GM21526 (cell line): ENCODE data around the gene ATG5.

Experiments
- ATAC-seq: cut with Tn5 transposase; IDR thresholded peaks from one replicate; pipeline ENCODE4 v1.9.1; 2021; ENCODE audit warnings: moderate library complexity; ENCODE audit not compliant: unreplicated experiment, low FRiP score

Gene ATG5

DNA sequence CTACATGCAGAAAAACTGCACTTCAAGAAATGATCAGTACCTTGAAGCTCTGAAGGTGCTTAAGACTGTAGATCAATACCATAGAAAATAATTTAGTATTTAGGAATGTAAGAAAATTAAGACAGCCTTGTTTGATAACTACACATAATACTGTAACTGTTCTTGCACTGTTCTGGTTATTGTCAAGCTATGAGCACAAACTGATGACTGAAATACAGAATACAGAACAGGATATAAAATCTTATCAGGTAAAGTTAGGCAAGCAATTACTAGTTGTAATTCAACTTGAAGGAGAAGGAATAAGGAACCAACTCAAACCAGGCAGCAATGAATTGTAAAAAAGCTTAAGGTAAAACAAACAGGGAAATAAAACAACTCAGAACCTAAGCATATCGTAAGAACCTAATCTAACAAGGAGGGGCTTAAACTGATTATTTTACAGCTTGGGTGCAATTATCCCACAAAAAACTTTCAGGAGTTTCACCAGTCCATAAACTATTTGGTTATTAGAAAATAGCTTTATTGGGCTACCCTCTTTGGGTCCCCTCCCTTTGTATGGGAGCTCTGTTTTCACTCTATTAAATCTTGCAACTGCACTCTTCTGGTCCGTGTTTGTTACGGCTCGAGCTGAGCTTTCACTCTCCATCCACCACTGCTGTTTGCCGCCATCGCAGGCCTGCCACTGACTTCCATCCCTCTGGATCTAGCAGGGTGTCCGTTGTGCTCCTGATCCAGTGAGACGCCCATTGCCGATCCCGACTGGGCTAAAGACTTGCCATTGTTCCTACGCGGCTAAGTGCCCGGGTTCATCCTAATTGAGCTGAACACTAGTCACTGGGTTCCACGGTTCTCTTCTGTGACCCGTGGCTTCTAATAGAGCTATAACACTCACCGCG is 97.7 kb downstream of the ATG5 start:
- no peak for ATAC-seq

DNA sequence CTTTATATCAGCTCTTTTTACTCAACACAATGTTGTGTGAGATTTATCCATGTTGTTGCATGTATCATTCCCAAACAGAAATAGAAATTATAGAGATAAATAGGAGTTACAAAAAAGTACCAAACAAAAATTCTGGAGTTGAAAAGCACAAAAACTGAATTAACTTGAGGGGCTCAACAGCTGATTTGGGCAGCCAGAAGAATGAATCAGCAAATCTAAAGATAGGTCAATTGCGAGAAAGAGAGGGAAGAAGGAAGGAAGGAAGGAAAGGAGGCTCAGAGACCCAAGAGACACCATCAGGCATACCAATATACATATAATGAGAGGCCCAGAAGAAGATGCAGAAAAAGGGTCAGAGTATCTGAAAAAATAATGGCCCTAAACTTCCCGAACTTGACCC is 98.9 kb downstream of the ATG5 start:
- no peak for ATAC-seq

DNA sequence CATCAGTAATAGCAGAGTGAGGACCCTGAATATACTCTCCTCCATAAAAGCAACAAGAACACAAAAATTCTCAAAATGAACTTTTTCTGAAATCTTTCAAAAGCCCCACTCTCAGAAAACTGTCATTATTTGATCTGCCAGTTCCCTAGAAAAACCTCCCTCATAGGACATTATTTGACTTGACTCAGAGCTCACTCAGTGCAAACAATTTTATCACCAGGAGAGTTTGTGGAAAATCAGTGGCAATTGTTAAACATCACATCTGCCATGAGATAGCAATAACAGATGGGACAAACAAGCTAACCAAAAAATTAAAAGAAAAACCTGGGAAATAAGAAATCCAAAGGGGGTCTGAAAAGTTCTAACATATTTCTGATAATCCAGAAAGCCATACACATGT is 100.0 kb downstream of the ATG5 start:
- no peak for ATAC-seq

DNA sequence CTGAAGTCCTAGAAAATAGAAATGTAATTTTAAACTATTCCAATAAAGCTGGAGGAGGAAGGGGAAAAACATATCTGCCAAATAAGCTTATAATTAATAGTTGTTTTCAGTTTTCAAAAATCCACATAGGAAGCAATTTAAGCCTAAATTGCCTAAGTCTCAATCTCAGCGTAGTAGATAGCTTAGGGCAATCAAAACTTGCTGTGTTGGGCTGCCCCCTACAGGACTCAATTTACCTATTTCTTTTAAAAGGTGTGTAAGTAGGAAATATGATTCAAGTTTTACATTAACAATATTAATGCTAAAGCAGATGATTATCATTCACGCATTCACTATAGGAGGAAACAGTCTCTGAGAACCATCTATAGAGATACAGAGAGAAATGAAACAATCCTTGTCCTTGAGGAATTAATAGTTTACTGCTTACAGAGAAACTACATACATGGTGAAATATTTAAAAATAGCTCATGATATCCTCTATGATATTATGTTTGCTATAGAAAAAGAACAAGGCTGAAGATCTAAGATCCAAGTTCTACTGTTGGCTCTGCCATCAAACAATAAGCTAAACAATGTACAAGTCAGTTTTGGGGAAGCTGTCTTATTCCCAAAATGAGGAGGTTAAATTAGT is 102.1 kb downstream of the ATG5 start:
- no peak for ATAC-seq

DNA sequence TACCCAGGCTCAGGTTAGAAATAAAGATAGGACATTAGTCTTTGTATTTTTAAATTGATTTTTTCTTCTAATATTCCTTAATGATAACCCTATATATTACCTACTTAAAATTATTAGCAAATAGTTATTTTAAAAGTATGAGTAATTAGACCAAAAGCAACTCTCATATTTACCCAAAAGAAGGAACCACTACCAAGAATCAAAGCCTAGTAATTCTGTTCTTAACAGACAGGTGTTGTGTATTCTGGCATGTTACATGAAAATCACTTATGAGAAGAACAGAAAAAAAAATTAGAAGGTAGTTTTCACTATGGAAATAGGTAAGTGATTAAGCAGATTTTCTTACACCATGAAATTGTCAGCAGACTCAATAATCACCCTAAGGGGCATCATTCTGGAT is 105.1 kb downstream of the ATG5 start:
- ATAC-seq = peak; percentile 69

DNA sequence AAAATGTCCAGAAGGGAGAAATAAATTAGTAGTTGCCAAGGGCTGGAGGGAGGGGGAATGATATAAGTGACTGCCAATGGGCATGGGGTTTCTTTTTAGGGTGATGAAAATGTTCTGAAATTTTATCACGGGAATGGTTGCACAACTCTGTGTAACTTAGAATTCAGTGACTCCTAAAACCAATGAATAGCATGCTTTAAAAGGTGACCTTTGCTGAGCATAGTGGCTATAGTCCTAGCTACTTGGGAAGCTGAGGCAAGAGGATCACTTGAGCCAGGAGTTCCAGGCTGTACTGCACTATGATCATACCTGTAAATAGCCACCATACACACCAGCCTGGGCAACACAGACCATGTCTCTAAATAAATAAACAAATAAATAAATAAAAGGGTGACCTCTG is 109.0 kb downstream of the ATG5 start:
- ATAC-seq = no peak

DNA sequence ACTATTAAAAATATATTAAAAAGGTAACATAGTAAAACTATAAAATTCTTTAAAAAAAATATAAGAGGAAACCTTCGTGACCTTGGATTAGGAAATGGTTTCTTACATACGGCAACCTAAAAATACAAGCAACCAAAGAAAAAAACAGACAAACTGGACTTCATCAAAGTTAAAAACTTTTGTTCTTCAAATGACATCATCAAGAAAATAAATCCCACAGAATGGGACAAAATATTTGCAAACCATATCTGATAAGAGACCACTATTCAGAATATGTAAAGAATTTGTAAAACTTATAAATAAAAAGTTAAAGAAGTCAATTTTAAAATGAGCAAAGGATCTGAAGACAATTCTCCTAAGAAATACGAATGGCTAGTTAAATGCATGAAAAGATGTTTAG is 110.0 kb downstream of the ATG5 start:
- no peak for ATAC-seq

DNA sequence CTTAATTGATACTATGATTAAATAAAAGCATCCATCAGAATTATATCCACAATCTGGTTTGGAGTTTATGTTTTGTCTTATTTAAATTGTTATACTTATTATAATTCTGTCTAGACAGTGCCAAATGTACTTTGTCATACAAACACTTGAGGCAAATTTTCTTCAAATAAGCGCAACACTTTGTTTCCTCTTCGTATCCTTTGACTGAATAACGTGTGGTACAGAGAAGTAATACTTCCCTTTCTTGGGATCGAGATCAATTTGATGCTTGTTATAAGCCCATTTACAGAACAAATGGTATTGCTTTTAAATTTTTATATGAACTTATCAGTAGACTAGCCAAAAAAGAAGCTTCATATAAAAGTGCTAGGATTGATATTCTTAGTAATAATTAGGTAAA is 111.0 kb downstream of the ATG5 start:
- ATAC-seq = no peak

DNA sequence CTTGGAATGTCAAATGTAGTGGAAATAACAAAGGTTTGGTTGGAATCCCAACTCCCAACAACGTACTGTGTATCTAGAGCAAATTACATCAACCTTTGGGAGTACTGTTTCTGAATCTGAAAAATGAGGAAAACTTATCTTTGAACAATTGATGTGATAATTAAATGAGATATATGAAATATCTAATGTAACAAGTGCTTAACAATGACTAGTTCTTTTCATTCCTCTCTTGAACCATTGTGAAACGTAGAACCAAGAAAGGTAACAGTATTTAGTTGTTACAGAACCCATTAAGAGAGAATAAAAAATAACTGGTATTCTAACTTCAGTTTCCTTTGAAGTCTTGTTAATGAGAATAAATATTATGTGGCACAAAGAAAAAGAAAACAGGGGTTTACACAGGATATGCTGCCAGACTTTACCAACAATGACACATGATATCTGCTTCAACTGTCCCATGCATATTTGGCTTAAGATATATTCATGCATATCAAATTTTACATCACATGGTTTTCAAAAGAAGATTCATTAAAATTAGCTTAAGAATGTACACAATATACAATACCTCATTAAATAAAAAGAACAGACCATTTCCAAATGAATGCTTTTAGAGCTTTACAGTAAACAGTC is 111.8 kb downstream of the ATG5 start:
- no peak for ATAC-seq

DNA sequence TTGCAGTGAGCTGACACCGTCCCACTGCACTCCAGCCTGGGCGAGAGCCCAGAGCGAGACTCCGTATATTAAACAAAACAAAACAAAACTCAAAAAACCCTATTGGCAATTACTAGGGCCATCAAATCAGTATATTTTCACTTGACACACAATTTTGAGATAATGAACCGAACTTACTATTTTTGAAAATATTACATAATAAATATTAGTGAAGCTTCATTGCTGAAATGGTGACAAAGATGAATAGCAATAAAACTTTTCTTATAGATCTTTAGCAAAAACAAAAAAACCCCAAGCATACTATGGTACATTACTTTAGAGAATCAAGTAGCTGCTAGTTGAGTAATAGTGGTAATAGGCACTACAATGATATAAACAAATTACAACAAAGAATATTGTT is 113.0 kb downstream of the ATG5 start:
- ATAC-seq = no peak

DNA sequence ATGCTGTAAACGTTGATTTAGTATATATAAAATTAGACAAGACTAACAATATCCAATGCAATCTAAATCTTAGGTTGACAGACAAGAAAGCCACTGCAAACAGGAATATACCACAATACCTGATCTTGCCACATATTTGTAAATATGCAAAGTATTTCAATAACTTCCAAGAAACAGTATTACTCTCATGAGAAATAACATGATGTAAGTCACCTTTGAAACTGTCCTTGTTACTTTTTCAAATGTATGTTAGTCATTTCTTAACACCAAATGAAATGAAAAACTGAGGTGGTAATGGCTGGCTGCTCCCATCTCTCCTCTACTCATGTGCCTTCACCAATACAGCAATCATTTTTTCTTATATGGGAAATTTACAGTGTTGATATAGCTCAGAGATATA is 118.7 kb downstream of the ATG5 start:
- peak; percentile 58 for ATAC-seq

DNA sequence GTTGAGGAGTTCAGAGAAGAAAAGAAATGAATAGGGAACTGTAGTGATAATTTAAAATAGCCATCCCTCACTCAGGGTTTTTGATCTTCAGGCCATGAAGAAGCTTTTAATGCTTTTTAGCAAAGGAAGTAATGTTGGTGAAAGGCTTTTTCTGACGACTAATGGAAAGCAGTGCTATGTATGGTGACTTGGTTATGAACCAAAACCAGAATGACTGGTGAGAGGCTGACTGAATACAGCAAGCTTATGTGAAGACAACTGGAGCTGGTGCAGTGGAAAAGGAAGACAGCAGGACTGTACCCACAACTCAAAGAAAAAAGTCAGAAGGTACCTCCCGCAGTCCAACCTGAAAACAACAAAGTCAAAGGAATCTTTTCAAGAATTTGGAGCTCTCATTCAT is 120.6 kb downstream of the ATG5 start:
- no peak for ATAC-seq

DNA sequence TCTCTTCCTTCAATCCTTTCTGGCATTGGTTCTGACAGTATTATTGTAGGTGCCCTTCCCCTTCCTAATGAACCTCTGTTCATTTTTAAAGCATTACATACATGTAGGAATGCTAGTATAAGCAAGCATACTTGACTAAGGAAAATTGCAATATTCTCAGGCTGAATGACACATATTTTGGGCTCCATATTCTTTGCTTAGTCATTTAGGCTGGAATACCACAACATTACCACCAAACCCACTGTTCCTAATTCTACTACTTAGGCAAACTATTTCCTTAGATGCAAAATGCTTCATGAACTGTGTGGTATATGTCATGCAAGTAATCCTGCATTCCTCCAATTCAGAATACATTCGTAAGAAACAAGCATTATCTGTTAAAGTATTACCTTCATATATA is 125.6 kb downstream of the ATG5 start:
- no peak for ATAC-seq

DNA sequence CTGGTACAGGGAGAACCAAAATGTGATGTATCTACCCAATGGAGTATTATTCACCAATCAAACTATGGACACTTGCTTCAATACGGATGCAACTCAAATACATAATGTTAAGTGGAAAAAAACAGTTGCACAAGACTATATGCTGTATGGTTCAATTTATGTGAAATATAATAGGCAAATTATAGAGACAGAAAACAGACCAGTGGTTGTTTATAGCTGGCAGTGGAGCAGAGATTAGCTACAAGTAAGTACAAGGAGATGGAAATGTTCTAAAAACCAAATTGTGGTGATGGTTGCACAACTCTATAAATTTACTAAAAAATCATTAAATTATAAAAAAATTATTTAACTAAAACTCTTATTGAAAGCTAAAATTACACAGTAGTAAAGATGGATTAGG is 126.2 kb downstream of the ATG5 start:
- no peak for ATAC-seq

DNA sequence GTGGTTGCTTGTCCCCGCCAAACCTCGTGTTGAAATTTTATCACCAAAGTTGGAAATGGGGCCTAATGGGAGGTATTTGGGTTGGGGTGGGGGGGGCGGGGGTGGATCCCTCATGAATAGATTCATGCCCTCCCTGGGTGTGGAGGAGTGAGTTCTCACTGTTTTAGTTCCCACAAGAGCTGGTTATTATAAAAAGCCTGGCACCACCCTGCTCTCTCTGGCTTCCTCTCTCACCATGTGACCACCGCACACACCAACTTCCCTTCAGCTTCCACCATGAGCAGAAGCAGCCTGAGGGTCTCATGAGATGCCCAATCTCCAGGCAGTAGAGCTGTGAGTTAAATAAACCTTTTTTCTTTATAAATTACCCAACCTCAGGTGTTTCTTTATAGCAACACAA is 128.1 kb downstream of the ATG5 start:
- no peak for ATAC-seq

DNA sequence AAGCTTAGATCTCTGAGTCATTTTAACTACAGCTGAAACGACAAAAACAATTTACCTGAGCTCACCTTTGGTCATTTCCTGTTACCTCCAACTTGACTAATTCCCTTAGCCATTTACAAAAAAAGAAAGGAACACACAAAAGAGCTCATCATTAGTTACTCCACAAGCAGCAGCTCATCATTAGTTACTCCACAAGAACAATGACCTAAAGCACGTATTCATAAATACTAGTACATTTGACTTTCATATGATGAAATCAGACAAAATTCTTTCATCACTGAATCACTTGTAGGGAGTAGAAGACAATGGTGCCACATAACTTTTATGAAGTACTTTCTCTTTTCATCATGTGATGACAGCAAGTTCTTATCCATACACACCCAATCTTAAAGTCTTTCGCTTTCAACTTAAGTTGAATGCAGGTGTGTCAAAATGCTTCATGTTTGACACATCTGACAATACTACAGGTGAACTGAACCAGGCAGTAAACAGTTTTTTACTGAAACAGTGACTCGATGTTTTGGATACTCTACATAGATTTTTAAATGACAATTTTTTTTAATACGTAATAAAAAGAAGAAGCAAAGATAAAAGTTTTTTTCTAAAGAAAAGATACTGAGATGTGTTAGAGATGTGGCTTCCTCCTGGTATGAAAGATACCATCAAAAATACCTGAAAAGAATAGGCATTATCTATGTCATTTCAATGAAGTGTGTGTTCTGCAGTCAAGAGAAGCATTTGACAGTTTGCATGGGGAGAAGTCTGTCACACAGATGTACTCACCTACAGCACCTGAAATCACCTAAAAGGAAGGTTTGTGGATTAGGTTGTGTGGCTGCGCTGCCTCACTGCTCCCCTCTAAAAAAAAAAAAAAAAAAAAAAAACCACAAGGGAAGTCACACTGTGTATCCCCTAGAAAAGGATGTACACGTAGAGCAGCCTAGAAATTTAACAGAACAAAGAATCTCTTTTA is 130.3 kb downstream of the ATG5 start:
- ATAC-seq = no peak

DNA sequence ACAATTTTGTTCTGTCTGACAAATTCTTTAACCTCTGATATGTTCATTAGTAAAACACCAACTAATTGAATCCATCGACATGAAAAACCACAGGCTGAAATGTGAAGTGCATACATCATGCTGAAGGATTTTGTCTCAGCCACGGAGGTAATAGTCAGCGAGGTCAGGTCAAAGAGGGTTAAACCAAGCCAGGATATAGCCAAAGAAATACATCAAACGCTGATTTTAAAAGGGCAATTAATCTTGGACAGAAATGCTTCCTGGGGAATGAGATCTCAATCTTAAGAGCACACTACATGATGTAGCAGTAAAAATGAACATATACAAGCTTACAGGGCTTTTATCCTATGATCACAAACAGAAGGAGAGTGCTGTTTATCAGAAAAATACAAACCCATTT is 132.7 kb downstream of the ATG5 start:
- ATAC-seq = no peak

DNA sequence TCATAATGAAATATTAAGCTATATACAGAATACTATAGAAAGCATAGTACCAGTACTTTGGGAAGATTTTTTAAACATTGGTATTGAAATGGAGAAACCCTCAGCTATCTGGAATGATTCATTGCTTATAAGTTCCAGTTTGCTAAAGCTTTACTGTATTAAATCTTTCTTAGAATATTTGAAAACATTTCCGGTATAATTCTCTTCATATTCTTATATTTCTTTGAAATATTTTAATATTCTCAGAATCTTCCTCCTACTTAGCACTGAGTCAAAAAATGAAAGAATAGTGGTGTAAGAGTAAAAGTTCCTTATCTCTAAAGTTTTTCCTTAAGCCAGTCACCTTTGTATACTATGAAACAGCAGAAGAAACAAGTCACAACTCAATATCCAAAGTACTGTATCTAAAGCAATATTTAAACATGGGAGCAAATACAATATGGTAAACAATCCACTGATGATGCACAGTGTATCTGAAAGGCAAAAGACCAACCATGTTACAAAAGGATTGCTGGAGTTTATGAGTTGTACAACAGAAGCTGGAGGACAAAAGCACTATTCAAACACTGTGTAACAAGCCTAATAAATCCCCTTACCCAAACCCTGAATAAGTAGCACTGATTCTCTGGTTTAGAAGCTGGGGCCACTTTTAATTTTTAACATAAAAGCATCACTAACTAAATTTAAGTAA is 137.3 kb downstream of the ATG5 start:
- ATAC-seq = no peak

DNA sequence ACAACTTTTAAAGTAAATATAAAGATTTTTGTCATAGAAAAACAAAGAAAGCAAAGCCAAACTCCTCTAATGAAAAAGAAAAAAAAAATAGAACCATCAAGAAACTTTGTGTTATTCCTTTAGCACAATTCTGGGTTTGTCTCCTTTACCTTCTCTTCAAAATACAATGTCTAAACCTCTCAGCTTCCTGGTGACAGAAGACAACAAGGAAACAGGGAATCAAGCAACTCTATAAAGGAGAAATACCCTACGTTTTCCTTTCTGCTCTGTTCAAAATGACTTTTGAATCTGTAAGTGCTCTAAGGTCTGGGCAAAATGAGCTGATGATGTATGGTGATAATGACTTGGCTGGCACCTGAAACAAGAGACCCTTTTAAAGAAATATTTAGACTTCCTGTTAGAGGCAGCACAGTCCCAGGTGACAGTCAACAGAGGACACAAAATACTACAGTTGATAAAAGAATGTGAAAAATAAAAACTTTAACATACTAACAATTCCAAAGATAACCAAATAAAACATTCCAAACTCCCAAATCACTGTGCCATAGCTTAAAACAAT is 138.1 kb downstream of the ATG5 start:
- no peak for ATAC-seq

DNA sequence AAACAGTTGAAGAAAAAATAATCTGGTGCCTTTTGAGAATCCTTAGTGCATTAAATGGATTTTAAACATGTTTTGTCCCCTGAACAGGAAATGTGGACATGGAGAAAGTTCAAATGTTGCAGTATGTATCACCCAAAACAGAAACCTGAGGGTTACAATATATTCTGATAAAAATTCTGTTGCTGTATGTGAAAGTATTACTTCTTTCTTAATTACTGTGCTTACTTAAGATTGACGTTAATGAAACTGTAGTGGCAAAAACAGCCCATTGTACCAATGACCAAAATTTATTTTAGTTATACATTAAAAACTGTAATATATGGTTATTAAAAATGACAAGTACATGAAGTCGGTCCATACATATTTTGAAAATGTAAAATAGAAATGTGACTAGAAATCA is 138.8 kb downstream of the ATG5 start:
- no peak for ATAC-seq
